NOMO-1 (cell line): Measurements from ENCODE around the gene DCLK1.

Source experiments
- DNase-seq, 2 experiments: peaks; one replicate each; lab custom pipeline; 2025; ENCODE audit not compliant: unreplicated experiment in 2 of 2; lab: John Stamatoyannopoulos, UW

Gene DCLK1

DNA sequence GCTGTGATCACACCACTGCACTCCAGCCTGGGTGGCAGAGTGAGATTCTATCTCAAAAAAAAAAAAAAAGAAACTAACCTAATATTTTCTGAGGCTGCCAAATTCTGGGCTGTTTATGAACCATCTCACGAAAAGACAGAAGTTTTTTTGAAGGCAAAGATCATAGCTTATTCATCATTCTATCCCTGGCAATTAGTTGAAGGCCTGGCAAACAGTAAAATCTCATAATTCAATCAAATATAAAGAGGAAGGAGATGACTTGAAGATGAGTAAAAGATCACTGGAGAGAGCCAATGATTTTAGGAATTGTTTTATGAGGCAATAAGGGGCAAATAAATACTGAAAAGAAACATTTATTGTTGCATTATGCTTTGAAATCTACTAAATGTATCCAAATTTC, 216.5 kb downstream of the DCLK1 start:
- DNase-seq, result no peak

DNA sequence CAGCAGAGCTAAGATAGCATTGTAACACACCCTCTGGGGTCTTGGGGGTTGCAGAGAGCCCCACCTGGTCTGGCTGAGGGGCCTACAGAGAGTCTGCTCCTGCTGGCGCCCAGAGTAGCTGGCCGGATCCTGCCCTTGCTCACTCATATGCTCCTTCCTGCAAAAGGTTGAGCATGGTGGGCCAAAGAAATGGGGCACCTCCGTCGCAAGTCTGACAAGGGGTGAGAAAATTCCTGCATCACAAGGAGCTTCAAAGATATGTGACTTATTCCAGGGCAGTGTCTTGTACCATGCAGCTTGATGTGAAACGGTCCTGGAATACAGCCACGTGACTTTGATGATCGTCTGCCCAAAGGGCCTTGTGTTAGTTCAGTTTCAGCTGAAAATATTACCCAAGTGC, 218.3 kb downstream of the DCLK1 start:
- no peak for DNase-seq

GRCh38 chr13:35909837-35910540, 221.2 kb downstream of the DCLK1 start:
- DNase-seq, result no peak

DNA sequence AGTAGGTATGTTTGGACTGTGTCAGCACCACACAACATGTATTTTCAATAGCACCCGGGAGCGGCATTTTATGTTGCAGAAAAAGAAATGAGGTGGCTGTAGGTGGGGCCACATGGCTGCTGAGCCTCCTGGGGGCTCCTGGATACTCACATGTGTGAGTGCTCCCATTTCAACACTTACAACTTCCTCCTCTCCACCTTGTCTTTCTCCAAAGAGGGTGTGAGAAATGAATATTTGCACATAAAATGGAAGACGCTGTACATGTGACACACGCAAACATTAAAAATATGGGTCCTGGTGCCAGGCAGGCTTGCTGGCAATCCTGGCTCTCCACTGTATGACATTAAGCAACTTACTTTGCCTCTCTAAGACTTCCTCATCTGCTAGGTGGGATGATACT, 222.1 kb downstream of the DCLK1 start:
- no peak for DNase-seq

DNA sequence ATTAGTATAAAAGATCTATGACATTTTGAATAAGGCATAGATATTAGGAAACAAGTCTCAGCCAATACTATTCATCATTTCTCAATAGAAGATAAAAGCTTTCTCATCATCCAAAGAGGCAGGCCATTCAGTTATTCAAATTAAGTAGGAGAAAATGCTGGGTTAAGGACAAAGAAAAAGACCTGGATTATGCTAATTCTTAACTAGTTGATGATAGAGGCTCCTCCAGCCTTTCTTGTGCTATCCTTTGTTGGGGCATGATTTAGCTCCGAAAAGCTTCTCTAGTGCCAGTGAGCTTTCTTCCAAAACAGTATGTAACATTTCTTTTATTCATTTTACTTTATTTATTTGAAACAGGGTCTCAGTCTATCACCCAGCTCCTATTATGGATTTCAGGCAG, 223.0 kb downstream of the DCLK1 start:
- DNase-seq, result no peak

GRCh38 chr13:35906636-35907035, 224.5 kb downstream of the DCLK1 start:
- DNase-seq, result no peak

- no peak for DNase-seq
These were observed 228.1 kb downstream of the DCLK1 start for GRCh38 chr13:35903075-35903474.

DNA sequence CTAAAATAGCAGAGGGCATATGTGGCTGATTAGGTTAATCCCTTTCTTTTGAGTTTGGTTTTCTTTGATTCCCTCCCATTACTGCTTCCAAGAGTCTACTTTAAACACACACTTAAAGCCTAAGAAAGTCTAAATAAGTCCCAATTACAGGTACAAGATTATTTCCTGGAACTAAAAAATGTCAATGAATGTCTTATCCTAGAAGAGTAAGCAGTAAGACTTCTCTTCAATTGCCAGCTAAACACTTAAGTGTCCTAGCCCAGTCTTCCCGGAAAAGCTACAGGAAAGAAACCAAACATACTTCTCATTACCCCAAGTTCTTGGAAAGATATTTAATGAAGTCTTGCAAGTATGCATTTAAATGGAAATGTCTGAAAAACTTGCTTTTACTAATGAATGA, 233.1 kb downstream of the DCLK1 start:
- DNase-seq, result no peak

GRCh38 chr13:35894636-35895035, 236.5 kb downstream of the DCLK1 start:
- DNase-seq, result peak in 1 of 2 experiments; percentile 1

DNA sequence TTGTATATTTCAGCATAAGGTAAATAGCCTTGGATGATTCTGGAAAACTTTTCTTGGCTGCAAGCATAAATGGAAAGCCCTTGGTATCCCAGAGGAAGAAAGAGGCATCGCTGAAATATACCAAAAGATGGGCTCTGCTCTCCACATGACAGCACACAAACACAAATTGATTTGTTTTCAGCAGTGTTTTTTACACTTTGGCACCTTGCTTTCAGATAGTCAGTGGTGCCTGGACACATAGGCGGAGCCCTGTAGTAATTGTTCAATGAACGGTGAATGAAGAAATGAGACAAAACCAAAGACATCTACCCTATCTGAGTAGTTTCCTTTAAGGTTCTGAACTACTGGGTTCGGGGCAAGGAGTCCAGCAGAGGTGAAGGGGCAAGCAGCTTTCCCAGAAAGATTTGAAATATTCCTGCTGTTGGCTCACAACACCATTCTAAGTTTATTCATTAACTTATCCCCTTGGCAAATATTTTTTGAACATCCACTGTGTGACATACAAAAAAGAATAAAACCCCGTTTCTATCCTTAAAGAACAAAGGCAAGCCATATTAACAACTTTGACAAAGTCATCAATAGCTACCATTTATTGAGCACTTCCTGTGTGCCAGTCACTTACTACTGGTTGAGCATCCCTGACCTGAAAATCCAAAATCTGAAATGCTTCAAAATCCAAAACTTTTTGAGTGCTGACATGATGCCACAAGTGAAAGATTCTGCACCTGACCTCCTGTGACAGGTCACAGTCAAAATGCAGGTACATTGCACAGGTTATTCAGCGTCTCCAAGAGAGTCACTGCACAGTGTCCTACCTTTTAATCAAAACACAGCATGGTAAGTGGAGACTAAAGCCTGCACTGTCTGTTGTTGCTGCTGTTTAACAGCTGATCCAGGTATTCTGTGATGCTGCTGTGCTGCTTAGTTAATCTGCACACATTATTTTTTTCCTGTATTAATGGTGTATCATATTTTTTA, 238.1 kb downstream of the DCLK1 start:
- no peak for DNase-seq

DNA sequence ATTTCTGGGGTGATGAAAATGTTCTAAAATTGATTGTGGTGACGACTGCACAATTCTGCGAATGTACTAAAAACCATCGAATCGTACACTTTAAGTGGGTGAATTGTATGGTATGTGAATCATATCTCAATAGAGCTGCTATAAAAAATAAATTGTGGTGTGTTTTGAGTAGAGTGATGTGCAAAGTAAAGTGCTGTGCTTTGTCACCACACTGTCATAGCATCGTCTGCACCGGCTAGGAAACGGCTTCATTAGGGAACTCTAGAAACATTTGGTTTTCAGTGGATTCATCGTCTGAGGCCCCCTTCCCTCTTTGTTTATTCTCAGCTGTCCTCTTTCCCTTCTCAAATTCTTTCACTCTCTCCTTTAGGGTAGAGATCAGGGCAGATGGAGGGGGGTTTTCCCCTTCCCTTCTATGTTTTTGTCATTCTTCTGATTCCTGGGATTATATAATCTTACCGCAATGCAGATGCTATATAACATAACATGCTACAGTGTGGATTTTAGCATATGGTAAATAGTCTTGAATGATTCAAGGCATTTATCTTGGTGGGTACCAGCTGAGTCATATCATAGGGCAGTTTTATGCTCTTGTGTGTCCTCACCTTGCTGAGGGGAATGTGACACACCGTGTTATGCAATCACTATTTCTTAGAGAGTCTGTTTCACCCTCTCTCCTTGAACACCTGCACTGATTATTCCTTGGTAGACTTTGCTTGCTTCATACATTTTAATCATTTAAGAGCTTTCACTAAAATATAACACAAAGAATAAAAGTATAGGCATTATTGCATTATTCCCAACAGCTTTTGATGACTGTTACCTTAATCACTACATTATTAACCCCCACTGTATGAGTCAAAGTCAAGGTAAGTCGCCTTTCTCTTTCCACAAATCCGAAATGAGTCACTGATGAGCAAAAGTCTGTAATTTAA, 239.4 kb downstream of the DCLK1 start:
- DNase-seq, result no peak

- no peak for DNase-seq
These were observed 241.6 kb downstream of the DCLK1 start for GRCh38 chr13:35889560-35889959.

DNA sequence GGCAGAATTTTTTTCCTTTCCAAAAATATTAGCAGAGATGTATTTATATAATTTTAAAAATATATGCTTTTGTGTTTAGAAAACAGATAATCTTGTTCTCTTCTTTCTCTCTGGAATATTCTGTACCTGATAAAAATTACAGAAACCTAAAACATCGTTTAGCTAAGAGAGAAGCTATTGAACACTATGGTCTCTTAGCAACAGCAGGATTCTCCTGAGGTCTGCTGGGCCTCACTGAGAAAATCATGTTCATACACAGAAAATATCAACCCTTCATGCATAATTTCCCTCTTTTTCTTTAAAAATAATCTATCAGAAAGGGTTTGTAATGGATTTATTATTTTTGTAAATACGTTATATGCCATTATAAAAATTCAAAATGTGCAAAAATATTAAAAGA, 242.2 kb downstream of the DCLK1 start:
- no peak for DNase-seq

DNA sequence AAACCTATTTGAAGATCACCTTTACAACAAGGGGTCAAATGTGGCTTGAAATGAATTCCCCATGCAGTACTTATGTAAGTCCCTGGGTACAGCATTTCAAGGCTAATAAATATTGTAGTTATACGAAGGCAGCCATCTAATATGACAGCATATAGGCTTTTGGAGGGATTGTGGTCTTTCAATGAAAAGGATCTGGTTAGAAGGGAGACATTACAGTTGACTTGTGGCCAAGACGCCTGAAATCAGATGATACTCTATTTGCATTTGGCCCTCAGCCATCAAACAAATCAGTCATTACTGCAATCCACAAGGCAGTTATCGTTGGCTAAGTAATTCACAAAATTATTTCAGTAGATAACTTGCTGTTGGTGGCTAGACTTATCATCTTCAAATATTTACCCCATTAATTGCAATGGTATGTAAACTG, 242.7 kb downstream of the DCLK1 start:
- no peak for DNase-seq

DNA sequence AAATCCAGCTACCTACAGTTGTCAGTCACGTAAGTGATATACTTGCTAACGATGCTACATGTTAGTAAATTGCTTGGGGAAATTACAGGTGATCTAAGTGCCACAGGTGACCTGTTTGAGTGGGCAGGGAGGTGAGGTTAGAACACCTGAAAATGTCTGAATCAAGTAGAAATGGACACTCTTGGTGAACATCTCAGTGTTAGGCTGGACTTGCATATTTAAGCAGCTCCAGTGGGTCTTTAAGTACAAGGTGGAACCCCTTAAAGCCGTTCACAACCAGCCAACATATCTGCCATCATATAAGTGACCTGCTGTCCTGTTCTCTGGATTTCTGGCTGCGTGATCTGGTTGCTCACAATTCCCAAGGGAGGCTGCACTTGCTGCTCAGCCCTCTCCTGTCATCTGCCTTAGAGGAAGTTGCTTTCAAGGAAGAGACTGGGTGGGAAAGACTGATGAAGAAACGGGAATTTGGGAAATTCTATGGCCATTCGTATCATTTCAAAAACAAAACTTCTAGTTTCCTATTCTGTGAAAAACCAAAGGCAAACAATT, 244.0 kb downstream of the DCLK1 start:
- DNase-seq, result no peak

GRCh38 chr13:35886332-35887114, 244.7 kb downstream of the DCLK1 start:
- no peak for DNase-seq

DNA sequence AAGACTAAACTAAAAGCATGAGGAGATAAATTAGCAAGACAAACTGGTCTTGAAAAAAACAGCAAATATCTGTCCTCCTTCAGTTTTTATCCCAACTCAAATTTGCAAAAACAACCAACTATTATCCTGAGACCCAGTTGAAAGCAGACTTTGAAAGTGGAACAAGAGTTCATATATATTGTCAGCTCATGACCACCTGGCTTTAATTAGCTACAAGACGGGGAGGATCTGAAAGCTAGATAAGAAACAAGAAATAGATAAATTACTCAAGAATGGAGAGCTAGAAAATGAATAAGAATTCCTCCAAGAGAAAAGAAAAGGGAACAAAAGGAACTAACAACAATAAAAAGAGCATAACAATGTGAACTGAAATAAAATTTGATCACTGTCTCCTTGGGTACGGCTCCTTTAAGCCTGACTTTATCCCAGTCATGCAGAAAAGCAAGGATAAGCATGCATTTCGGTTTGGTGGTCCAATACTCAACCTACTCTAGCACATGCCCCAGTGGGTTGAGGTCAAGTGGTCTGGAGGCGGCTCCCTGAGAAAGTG, 246.9 kb downstream of the DCLK1 start:
- no peak for DNase-seq

DNA sequence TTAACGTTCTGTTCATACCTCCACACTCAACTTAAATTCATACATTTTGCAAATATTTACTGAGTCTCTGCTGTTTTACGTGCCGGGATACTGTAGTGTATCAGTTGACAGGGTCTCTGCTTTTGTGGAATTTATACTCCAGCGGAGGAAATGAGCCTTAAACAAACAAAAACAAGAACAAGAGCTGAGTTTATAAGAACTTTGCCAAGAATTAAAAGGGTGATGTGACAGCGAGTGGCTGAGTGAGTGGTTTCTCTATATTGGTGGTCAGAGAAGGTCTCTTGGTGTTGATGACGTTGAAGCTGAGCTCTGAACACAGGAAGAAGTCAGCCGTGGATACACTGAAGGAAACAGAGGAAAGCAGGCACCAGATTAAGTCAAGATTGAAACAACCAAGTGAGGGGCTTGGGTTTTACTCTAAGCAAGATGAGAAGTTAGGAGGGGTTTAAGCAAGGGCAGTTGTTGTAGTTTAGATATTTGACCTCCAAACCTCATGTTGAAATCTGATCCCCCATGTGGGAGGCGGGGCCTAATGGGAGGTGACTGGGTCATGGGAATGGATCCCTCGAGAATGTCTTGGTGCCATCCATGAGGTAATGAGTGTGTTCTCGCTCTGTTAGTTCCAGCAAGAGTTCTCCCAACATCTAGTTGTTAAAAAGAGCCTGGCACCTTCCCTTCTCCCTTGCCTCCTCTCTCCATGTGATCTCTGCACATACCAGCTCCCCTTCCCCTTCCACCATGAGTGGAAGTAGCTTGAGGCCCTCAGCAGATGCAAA, 248.3 kb downstream of the DCLK1 start:
- DNase-seq, result no peak

DNA sequence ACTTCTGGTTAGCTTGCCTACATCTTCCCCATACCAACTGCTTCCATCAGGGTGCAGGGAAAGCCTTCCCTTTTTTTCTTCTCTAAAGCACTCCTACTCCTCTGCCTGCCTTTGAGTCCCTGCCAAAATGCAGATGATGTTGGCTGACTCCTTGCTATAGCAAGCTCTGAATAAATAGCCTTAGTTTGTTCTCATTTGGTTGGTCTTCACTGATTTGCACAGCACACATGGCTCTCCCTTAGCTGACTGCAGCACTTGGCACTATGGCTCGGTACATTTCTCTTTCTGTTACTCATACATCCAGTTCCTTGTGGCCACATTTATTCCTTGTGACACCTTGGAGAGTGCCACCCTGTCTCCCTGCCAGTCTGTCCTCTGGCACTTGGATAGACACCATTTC, 249.8 kb downstream of the DCLK1 start:
- no peak for DNase-seq
